ENCODE results near the gene ARHGAP18.

GRCh38 chr6:129710450-129711270, 683 bp upstream of the ARHGAP18 start:
- TF ChIP-seq CTCF (IDR thresholded peaks at IDR 0.05) (no peak), POLR2A (IDR thresholded peaks at IDR 0.05) (no peak)
